ENCODE results near the gene PRKCSH. TPM values are rescaled to one million over a fixed set of nuclear protein-coding genes. Genes with fewer than 3 reads are reported as not detected.

Gene PRKCSH
- total RNA-seq, 4 donors from 2014 or later: 142 to 198 (median 178) TPM

DNA sequence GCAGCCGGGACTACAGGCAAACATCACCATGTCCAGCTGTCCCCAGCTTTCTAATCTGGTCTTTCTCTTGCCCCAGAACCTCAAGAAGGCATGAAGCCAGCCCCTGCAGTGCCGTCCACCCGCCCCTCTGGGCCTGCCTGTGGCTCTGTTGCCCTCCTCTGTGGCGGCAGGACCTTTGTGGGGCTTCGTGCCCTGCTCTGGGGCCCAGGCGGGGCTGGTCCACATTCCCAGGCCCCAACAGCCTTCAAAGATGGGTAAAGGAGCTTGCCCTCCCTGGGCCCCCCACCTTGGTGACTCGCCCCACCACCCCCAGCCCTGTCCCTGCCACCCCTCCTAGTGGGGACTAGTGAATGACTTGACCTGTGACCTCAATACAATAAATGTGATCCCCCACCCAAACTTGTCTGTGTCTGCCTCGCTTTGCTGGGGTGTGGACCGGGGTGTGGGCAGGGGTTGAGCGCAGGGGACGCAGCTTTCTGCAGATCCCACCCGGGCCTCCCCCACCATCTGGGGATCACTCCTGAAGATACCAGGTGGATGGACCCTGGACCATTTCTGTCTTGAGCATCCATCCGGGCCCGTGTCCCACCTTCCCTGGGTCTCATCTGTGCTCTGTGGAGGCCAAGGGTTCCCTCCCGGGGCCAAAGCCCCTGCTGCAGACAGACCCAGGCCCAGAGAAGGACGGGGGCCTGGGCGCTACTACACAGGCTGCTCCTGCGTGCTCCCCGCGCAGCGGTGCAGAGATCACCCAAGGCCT lies 15.3 kb downstream of the PRKCSH start:
- H3K27me3 ChIP-seq: no peaks in the 10 kb centered on the region
- H3K36me3 ChIP-seq: peaks cover 31 to 38% of the 10 kb centered on the region in 2 donors
- TF ChIP-seq POLR2A (IDR thresholded peaks at IDR 0.05): no peak
- TF ChIP-seq, protein P1, sequence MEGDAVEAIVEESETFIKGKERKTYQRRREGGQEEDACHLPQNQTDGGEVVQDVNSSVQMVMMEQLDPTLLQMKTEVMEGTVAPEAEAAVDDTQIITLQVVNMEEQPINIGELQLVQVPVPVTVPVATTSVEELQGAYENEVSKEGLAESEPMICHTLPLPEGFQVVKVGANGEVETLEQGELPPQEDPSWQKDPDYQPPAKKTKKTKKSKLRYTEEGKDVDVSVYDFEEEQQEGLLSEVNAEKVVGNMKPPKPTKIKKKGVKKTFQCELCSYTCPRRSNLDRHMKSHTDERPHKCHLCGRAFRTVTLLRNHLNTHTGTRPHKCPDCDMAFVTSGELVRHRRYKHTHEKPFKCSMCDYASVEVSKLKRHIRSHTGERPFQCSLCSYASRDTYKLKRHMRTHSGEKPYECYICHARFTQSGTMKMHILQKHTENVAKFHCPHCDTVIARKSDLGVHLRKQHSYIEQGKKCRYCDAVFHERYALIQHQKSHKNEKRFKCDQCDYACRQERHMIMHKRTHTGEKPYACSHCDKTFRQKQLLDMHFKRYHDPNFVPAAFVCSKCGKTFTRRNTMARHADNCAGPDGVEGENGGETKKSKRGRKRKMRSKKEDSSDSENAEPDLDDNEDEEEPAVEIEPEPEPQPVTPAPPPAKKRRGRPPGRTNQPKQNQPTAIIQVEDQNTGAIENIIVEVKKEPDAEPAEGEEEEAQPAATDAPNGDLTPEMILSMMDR (IDR thresholded peaks at IDR 0.05): no peak
- 90 to 94% methylated on average over 18 to 21 of the region's 21 CpGs for WGBS, 2 donors
- no peak for DNase-seq
- H3K4me1 ChIP-seq: no peaks in the 10 kb centered on the region
- H3K27ac ChIP-seq: no peak overlapping the region
- no peaks in the 10 kb centered on the region for H3K9me3 ChIP-seq
- intact Hi-C loops (cut with DNase I): no loop called here
- no peak overlapping the region for H3K4me3 ChIP-seq (replicated peaks in 1 of 3)

DNA sequence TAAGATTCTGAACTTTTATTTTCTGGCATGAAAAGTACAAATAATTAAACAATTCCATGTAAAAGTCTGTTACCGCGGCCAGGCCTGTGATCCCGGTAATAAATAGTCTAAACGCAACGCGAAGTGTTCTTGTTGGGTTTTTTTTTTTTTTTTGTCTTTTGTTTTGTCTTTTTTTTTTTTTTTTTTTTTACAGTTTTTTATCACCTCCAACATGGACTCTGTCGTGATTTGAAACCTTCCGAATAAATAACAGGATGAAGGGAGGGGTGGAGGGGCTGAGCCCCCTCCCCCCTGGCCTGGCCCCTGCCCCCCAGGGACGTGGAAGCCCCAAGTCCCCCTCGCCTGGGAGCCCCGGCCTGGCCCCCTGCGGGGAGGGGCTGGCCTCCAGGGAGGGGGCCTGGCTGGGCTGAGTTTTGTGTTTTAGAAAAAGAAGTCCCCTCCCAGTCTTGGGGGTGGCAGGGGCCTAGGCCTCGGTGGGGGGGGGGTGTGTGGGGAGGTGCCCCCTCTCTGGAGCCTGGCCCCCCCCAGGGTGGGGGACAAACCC lies 16.0 kb downstream of the PRKCSH start:
- 52 to 68% methylated on average over 11 to 12 of the region's 13 CpGs for WGBS, 2 donors
- no peak overlapping the region for H3K27ac ChIP-seq
- no peak for DNase-seq
- intact Hi-C loops (cut with DNase I): no loop called here
- H3K9me3 ChIP-seq: no peaks in the 10 kb centered on the region
- TF ChIP-seq POLR2A (IDR thresholded peaks at IDR 0.05): no peak
- TF ChIP-seq, protein P1 (IDR thresholded peaks at IDR 0.05): no peak
- peaks cover 31% of the 10 kb centered on the region in 2 donors for H3K36me3 ChIP-seq
- H3K27me3 ChIP-seq: no peaks in the 10 kb centered on the region
- H3K4me1 ChIP-seq: no peaks in the 10 kb centered on the region
- no peak overlapping the region for H3K4me3 ChIP-seq (replicated peaks in 1 of 3)

DNA sequence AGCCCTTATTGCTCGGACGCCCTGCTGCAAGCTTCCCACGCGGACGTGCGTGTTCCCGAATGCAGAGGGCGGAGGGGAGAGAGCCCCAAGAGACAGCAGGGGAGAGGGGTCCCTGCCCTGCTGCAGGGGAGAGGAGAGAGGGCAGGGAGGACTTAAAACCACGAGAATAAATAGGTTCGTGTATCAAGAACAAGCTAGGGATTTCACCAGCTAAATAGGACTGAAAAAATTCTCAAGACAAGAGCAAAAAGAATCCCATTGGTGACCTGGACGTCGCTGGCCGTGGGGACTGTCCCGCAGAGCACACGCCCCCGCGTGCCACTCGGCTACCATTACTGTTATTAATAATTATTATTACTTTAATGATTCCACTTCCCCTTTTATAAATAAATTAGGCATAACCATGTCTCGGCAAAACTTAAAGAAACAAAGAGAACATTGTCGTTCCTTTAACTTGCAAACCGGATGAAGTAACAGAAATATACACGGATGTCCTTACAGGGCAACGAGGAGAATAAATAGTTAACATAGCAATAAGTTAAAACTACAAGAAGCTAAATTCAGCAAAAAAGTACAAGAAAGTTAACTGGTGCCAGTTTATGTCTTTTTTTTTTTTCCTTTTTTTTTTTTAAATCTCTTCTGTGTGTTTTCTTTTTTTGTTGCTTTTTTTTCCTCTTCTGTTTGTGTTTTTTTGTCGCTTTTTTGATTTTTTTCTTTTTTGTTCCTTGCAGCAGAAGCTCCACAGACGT lies 16.6 kb downstream of the PRKCSH start:
- DNase-seq: no peak
- intact Hi-C loops (cut with DNase I): no loop called here
- TF ChIP-seq, protein P1 (IDR thresholded peaks at IDR 0.05): no peak
- TF ChIP-seq POLR2A (IDR thresholded peaks at IDR 0.05): no peak
- H3K27ac ChIP-seq: no peak overlapping the region
- H3K36me3 ChIP-seq: peaks cover 28% of the 10 kb centered on the region in 2 donors
- no peaks in the 10 kb centered on the region for H3K9me3 ChIP-seq
- no peak overlapping the region for H3K4me3 ChIP-seq (replicated peaks in 1 of 3)
- H3K4me1 ChIP-seq: no peaks in the 10 kb centered on the region
- WGBS, 2 donors: 38 to 44% methylated on average over 24 to 25 of the region's 25 CpGs
- H3K27me3 ChIP-seq: no peaks in the 10 kb centered on the region

DNA sequence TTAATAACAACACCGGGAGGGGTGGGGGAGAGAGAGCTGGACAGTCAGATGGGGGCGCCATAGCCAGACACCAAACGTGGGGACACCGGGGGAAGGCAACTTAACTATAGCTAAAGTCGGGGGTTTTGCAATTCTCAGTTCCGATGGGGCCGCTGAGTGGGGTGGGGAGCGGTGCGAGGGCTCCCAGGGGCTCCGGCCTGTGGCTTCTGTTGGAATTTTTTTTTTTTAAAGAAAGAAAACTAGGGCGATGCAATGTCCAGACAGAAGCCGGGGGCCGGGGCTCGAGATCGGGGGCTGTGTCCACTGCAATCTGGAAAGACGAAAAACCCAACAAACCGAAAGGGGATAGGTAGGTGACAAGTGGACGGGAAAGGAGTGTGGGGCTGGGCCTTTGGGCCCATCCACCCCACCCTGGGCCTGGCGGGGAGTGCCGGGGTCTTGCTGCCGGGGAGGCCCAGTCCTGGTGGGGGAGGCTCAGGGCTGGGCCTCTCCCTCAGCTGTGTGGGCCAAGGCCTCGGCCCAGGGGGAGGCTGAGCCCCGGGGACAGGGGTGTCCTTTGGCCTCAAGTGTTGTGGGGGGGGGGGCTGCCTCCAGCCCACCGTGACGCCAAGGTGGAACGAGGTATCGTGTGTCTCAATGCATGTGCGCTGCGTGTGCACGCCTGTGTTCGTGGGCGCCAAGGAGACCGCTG lies 17.3 kb downstream of the PRKCSH start:
- Histone ChIP-seq H3K9me3 (no peaks in the 10 kb centered on the region), H3K27ac (no peak overlapping the region), H3K36me3 (peaks cover 21% of the 10 kb centered on the region in 2 donors), H3K4me3 (replicated peaks in 1 of 3) (no peak overlapping the region), H3K27me3 (no peaks in the 10 kb centered on the region), H3K4me1 (no peaks in the 10 kb centered on the region)
- TF ChIP-seq POLR2A (IDR thresholded peaks at IDR 0.05): no peak
- TF ChIP-seq, protein P1 (IDR thresholded peaks at IDR 0.05): no peak
- WGBS, 2 donors: 73 to 78% methylated on average over 31 of the region's 33 CpGs
- intact Hi-C loops (cut with DNase I): no loop called here
- no peak for DNase-seq
